PFSK-1 (cell line): ENCODE results near the gene BRSK2.

Experiments
- FOXP2 ChIP-seq: optimal IDR thresholded peaks from 2 replicates; pipeline ENCODE3; 2011; ENCODE audit warnings: borderline replicate concordance, control low read depth, inconsistent platforms; ENCODE audit not compliant: insufficient read depth; ENCODE audit errors: extremely low read length, extremely low read depth
- POLR2AphosphoS5 ChIP-seq: IDR thresholded peaks from 2 replicates; pipeline ENCODE4 v1.6.1; 2012; ENCODE audit warnings: low read depth, mild to moderate bottlenecking, control low read depth, low read length, moderate library complexity
- SIN3A ChIP-seq: IDR thresholded peaks from 2 replicates; pipeline ENCODE4 v1.6.1; 2012; ENCODE audit warnings: mild to moderate bottlenecking, low read length, moderate library complexity, borderline replicate concordance; ENCODE audit not compliant: insufficient read depth
- TAF1 ChIP-seq: IDR thresholded peaks from 2 replicates; pipeline ENCODE4 v1.6.1; 2012; ENCODE audit warnings: low read length, control low read depth, borderline replicate concordance; ENCODE audit not compliant: insufficient read depth
- TF ChIP-seq, protein P1 (sequence below), 2 experiments: IDR thresholded peaks; 2 replicates each; pipeline versions ENCODE4 v1.6.1 to v1.8.0; 2011 to 2012; ENCODE audit warnings: low read depth in 2 of 2, low read length in 2 of 2, control low read depth in 1 of 2, inconsistent platforms in 1 of 2, mild to moderate bottlenecking in 1 of 2, moderate library complexity in 1 of 2; ENCODE audit not compliant: insufficient read depth in 1 of 2

GRCh38 chr11:1375161-1375954 lies 14.4 kb upstream of the BRSK2 start:
- TF ChIP-seq TAF1 (no peak), SIN3A (no peak), POLR2AphosphoS5 (no peak), FOXP2 (no peak)
- TF ChIP-seq, protein P1, sequence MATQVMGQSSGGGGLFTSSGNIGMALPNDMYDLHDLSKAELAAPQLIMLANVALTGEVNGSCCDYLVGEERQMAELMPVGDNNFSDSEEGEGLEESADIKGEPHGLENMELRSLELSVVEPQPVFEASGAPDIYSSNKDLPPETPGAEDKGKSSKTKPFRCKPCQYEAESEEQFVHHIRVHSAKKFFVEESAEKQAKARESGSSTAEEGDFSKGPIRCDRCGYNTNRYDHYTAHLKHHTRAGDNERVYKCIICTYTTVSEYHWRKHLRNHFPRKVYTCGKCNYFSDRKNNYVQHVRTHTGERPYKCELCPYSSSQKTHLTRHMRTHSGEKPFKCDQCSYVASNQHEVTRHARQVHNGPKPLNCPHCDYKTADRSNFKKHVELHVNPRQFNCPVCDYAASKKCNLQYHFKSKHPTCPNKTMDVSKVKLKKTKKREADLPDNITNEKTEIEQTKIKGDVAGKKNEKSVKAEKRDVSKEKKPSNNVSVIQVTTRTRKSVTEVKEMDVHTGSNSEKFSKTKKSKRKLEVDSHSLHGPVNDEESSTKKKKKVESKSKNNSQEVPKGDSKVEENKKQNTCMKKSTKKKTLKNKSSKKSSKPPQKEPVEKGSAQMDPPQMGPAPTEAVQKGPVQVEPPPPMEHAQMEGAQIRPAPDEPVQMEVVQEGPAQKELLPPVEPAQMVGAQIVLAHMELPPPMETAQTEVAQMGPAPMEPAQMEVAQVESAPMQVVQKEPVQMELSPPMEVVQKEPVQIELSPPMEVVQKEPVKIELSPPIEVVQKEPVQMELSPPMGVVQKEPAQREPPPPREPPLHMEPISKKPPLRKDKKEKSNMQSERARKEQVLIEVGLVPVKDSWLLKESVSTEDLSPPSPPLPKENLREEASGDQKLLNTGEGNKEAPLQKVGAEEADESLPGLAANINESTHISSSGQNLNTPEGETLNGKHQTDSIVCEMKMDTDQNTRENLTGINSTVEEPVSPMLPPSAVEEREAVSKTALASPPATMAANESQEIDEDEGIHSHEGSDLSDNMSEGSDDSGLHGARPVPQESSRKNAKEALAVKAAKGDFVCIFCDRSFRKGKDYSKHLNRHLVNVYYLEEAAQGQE (IDR thresholded peaks at IDR 0.05; ENCODE audit: insufficient read depth in 1 of 2, low read depth in 2 of 2, low read length in 2 of 2), result no peak
